Osteoblast (primary cell): Measurements from ENCODE around the gene LRRC3. TPM values are rescaled to one million over a fixed set of nuclear protein-coding genes. Genes with fewer than 3 reads are reported as not detected.
A peak's percentile ranks its signal among the peaks of the same experiment; 100 is the strongest.

ENCODE experiments used
- DNase-seq: peaks from one replicate; pipeline ENCODE4 v3.0.0; 2011; ENCODE audit warnings: low spot score, mixed read lengths; ENCODE audit not compliant: insufficient read length; ENCODE audit errors: missing footprints
- H2AFZ ChIP-seq: 2 replicates; pipeline ENCODE4 v1.6.0; 2011; ENCODE audit warnings: mild to moderate bottlenecking, low read length
- H3K27ac ChIP-seq: 2 replicates; pipeline ENCODE4 v1.5.1; 2011; ENCODE audit warnings: mild to moderate bottlenecking, low read depth, low read length, moderate library complexity
- H3K27me3 ChIP-seq: 2 replicates; pipeline ENCODE4 v1.6.0; 2012; ENCODE audit warnings: mild to moderate bottlenecking, control low read depth, inconsistent platforms, low read length, moderate library complexity; ENCODE audit not compliant: insufficient read depth
- H3K36me3 ChIP-seq: 2 replicates; pipeline ENCODE4 v1.5.1; 2011; ENCODE audit warnings: mild to moderate bottlenecking, low read length, control low read depth, moderate library complexity; ENCODE audit not compliant: insufficient read depth
- H3K4me1 ChIP-seq: 2 replicates; pipeline ENCODE4 v1.5.1; 2011; ENCODE audit warnings: mild to moderate bottlenecking, low read length, control low read depth, moderate library complexity; ENCODE audit not compliant: insufficient read depth
- H3K4me2 ChIP-seq: 2 replicates; pipeline ENCODE4 v1.6.0; 2011; ENCODE audit warnings: mild to moderate bottlenecking, low read length; ENCODE audit not compliant: insufficient read depth
- H3K4me3 ChIP-seq: fragments of 200-600 bp; sonication (generic); 3 replicates; pipeline ENCODE4 v1.5.1; 2012; ENCODE audit warnings: mild to moderate bottlenecking, low read length, inconsistent platforms; ENCODE audit not compliant: insufficient read depth
- H3K79me2 ChIP-seq: 2 replicates; pipeline ENCODE4 v1.6.0; 2012; ENCODE audit warnings: mild to moderate bottlenecking, low read length, control low read depth, inconsistent platforms; ENCODE audit not compliant: insufficient read depth
- H3K9me3 ChIP-seq: 2 replicates; pipeline ENCODE4 v1.5.1; 2011; ENCODE audit warnings: low read depth, low read length, control low read depth
- H4K20me1 ChIP-seq: 2 replicates; pipeline ENCODE4 v1.6.0; 2012; ENCODE audit warnings: mild to moderate bottlenecking, low read length, control low read depth; ENCODE audit not compliant: insufficient read depth
- CTCF ChIP-seq: IDR thresholded peaks from 2 replicates; pipeline ENCODE4 v1.5.1; 2011; ENCODE audit warnings: mild to moderate bottlenecking, low read depth, low read length, moderate library complexity; ENCODE audit errors: extremely low read depth
- total RNA-seq: library from RNA; depleted of rRNA; stranded (reverse); fragments of >200 nt; gene quantifications from 2 replicates; pipeline ENCODE4 v1.2.3, GENCODE V29; 2012

LRRC3 gene
- total RNA-seq, 1 donor: 0.72 TPM

GRCh38 chr21:44450999-44451398 lies 4.3 kb upstream of the LRRC3 start:
- Histone ChIP-seq H3K27me3 (peaks cover 5% of the 10 kb centered on the region), H2AFZ (no peak overlapping the region), H3K36me3 (no peaks in the 10 kb centered on the region), H3K4me3 (no peak overlapping the region), H3K27ac (no peak overlapping the region), H3K79me2 (no peaks in the 10 kb centered on the region), H4K20me1 (no peaks in the 10 kb centered on the region), H3K9me3 (no peaks in the 10 kb centered on the region), H3K4me2 (no peak overlapping the region), H3K4me1 (no peaks in the 10 kb centered on the region)
- no peak for TF ChIP-seq CTCF
- peak; percentile 47 for DNase-seq

GRCh38 chr21:44453120-44453519 lies 2.2 kb upstream of the LRRC3 start:
- Histone ChIP-seq H3K9me3 (no peaks in the 10 kb centered on the region), H3K36me3 (no peaks in the 10 kb centered on the region), H2AFZ (no peak overlapping the region), H3K79me2 (no peaks in the 10 kb centered on the region), H3K4me2 (no peak overlapping the region), H3K4me3 (no peak overlapping the region), H4K20me1 (no peaks in the 10 kb centered on the region), H3K27me3 (no peaks in the 10 kb centered on the region), H3K27ac (no peak overlapping the region), H3K4me1 (no peaks in the 10 kb centered on the region)
- DNase-seq: peak; percentile 29
- TF ChIP-seq CTCF: no peak

GRCh38 chr21:44454058-44454457 lies 1.3 kb upstream of the LRRC3 start:
- Histone ChIP-seq H3K9me3 (no peaks in the 10 kb centered on the region), H3K4me3 (no peak overlapping the region), H3K36me3 (no peaks in the 10 kb centered on the region), H3K27me3 (no peaks in the 10 kb centered on the region), H3K79me2 (no peaks in the 10 kb centered on the region), H3K4me1 (no peaks in the 10 kb centered on the region), H4K20me1 (no peaks in the 10 kb centered on the region), H3K4me2 (no peak overlapping the region), H3K27ac (no peak overlapping the region), H2AFZ (no peak overlapping the region)
- no peak for DNase-seq
- no peak for TF ChIP-seq CTCF

- peak overlapping the region; percentile 62 for H3K4me3 ChIP-seq
- H4K20me1 ChIP-seq: no peaks in the 10 kb centered on the region
- peak overlapping the region; percentile 60 for H3K4me2 ChIP-seq
- H3K36me3 ChIP-seq: no peaks in the 10 kb centered on the region
- H3K27ac ChIP-seq: no peak overlapping the region
- no peaks in the 10 kb centered on the region for H3K9me3 ChIP-seq
- no peaks in the 10 kb centered on the region for H3K4me1 ChIP-seq
- DNase-seq: peak; percentile 85
- no peaks in the 10 kb centered on the region for H3K79me2 ChIP-seq
- no peak for TF ChIP-seq CTCF
- H3K27me3 ChIP-seq: no peaks in the 10 kb centered on the region
- H2AFZ ChIP-seq: no peak overlapping the region
Observed at GRCh38 chr21:44455524-44456213, 359 bp downstream of the LRRC3 start.
